GM18517 (cell line): Measurements from ENCODE around the gene RAB31.

Experiments
- ATAC-seq: cut with Tn5 transposase; IDR thresholded peaks from one replicate; pipeline ENCODE4 v1.9.1; 2021; ENCODE audit warnings: mild to moderate bottlenecking, moderate library complexity; ENCODE audit not compliant: unreplicated experiment

RAB31 gene

GRCh38 chr18:9782073-9782857 lies 74.2 kb downstream of the RAB31 start:
- no peak for ATAC-seq

- no peak for ATAC-seq
Measured at GRCh38 chr18:9786631-9787030, 78.5 kb downstream of the RAB31 start.

- ATAC-seq, result no peak
Measured at GRCh38 chr18:9787036-9787435, 78.9 kb downstream of the RAB31 start.

- ATAC-seq, result no peak
Measured at GRCh38 chr18:9787712-9788111, 79.6 kb downstream of the RAB31 start.

GRCh38 chr18:9788140-9788539 lies 80.0 kb downstream of the RAB31 start:
- no peak for ATAC-seq

- ATAC-seq, result no peak
Measured at GRCh38 chr18:9788860-9789259, 80.8 kb downstream of the RAB31 start.

GRCh38 chr18:9790261-9790660 lies 82.2 kb downstream of the RAB31 start:
- ATAC-seq, result no peak

- no peak for ATAC-seq
Measured at GRCh38 chr18:9791991-9792390, 83.9 kb downstream of the RAB31 start.

- ATAC-seq, result no peak
Measured at GRCh38 chr18:9792565-9793245, 84.6 kb downstream of the RAB31 start.

GRCh38 chr18:9796011-9796410 lies 87.9 kb downstream of the RAB31 start:
- ATAC-seq, result no peak

GRCh38 chr18:9796935-9797549 lies 88.9 kb downstream of the RAB31 start:
- no peak for ATAC-seq

GRCh38 chr18:9802175-9803062 lies 94.3 kb downstream of the RAB31 start:
- no peak for ATAC-seq

- ATAC-seq, result no peak
Measured at GRCh38 chr18:9803063-9803697, 95.1 kb downstream of the RAB31 start.

- no peak for ATAC-seq
Measured at GRCh38 chr18:9803698-9804516, 95.8 kb downstream of the RAB31 start.

GRCh38 chr18:9804517-9805104 lies 96.5 kb downstream of the RAB31 start:
- ATAC-seq, result no peak

- ATAC-seq, result no peak
Measured at GRCh38 chr18:9806905-9807304, 98.8 kb downstream of the RAB31 start.

GRCh38 chr18:9808295-9809241 lies 100.5 kb downstream of the RAB31 start:
- no peak for ATAC-seq

GRCh38 chr18:9809697-9810096 lies 101.6 kb downstream of the RAB31 start:
- ATAC-seq, result no peak
